Mucosa of descending colon (tissue), 3 donors: ENCODE results near the gene FAM43A. TPM values are rescaled to one million over a fixed set of nuclear protein-coding genes. Genes with fewer than 3 reads are reported as not detected.

Experiments used
- ATAC-seq: fragments of 200-7000 bp; cut with Tn5 transposase; one replicate; pipeline ENCODE4 v1.9.1; 2020; ENCODE audit warnings: mild to moderate bottlenecking, moderate library complexity
- DNase-seq, 3 donors: peaks; one replicate each; pipeline ENCODE4 v3.0.0-alpha.2; 2020
- H3K36me3 ChIP-seq: fragments of 200-600 bp; one replicate; pipeline ENCODE4 v1.8.0; 2021; ENCODE audit warnings: low read depth, mild to moderate bottlenecking
- H3K4me1 ChIP-seq: fragments of 200-600 bp; one replicate; pipeline ENCODE4 v1.8.0; 2021; ENCODE audit warnings: low read depth, mild to moderate bottlenecking
- H3K4me3 ChIP-seq: fragments of 200-600 bp; one replicate; pipeline ENCODE4 v1.8.0; 2021; ENCODE audit warnings: mild to moderate bottlenecking
- H3K9me3 ChIP-seq: fragments of 200-600 bp; one replicate; pipeline ENCODE4 v1.8.0; 2021; ENCODE audit warnings: mild to moderate bottlenecking
- intact Hi-C, 2 donors: fragments of 100-400 bp; cut with DNase I in 1 of 2; cut with micrococcal nuclease in 1 of 2; formaldehyde crosslinking; loops; one replicate each; pipeline versions ENCODE4 v1.11.0 to v1.11.1; 2022; cut with DNase I, micrococcal nuclease
- total RNA-seq, 3 donors: library from RNA; stranded (reverse); fragmentation: NEBNext Ultra II Directional in 2 of 3; extraction: Animal tissue kit (Norgen Biotek cat#: 25700) in 2 of 3; gene quantifications; one replicate each; pipeline versions ENCODE4 v1.2.1 to v1.2.4, GENCODE V29; 2021 to 2023
- TF ChIP-seq, protein P1 (sequence below): fragments of 200-600 bp; IDR thresholded peaks from one replicate; pipeline ENCODE4 v1.8.0; 2022; ENCODE audit warnings: antibody characterized with exemption, mild to moderate bottlenecking
- donor health status: DM: no; HTN: no; CAD: no; lungs with moderate emphysema.
- donor health status: DM: no; HTN: no; CAD: no.
- donor health status: DM: no; HTN: yes; CAD: no.

Gene FAM43A
- total RNA-seq, 3 donors from 2014 or later: 12.7 to 87.8 (median 22.4) TPM

DNA sequence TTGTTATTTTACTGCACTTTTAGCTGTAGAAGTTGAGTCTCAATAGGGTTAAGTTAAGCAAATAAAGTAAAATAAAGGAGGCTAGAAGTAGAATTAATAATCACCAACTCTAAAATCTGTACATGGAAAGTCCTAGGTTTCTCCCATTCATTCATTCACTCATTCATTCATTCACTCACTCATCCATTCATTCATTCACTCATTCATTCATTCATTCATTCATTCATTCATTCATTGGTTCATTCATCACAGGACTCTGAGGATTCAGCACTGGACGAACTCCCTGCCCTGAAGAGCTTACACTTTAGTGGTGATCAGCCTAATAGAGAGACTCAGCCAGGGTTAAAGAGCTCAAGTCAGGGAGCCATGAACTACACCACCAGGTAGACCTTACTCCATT lies 9.2 kb upstream of the FAM43A start:
- Histone ChIP-seq H3K4me1 (peaks cover under 1% of the 10 kb centered on the region), H3K9me3 (no peaks in the 10 kb centered on the region), H3K4me3 (no peak overlapping the region), H3K36me3 (no peaks in the 10 kb centered on the region)
- ATAC-seq: no peak
- TF ChIP-seq, protein P1, sequence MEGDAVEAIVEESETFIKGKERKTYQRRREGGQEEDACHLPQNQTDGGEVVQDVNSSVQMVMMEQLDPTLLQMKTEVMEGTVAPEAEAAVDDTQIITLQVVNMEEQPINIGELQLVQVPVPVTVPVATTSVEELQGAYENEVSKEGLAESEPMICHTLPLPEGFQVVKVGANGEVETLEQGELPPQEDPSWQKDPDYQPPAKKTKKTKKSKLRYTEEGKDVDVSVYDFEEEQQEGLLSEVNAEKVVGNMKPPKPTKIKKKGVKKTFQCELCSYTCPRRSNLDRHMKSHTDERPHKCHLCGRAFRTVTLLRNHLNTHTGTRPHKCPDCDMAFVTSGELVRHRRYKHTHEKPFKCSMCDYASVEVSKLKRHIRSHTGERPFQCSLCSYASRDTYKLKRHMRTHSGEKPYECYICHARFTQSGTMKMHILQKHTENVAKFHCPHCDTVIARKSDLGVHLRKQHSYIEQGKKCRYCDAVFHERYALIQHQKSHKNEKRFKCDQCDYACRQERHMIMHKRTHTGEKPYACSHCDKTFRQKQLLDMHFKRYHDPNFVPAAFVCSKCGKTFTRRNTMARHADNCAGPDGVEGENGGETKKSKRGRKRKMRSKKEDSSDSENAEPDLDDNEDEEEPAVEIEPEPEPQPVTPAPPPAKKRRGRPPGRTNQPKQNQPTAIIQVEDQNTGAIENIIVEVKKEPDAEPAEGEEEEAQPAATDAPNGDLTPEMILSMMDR: no peak
- intact Hi-C loops: no loop called here
- DNase-seq: no peak

DNA sequence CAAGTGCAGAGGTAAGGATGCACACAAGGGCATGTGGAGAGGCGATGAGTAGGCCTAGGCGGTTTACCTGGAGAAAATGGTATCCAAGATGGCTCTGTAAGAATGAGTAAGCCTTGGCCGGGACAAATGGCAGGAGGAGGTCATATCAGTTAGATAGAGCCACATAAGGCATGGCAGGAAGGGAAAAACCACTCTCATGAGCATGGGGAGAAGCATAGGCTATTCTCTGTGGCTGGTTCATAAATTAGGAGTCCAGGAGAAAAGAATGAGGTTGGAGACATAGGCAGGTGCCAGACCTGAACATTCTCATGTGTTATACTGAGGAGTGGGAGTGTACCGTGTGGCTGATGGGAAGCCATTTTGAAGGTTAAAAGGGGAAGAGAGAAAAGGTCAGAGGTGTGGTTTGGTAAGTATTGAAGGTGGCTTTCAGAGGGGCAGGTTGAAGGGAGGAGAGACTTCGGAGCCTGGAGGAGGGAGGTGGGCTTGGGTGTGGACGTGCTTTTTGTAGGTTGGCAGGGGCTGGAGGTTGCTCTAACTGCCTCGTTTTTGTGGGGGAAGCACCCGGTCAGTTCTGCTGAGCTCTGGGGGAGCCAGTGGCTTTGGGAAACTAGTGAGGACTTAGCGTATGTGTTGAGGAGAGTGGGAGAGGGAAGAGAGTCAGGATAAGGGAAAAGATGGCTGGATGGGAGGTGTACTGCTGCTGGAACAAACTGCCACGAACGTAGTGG lies 4.6 kb upstream of the FAM43A start:
- no peaks in the 10 kb centered on the region for H3K9me3 ChIP-seq
- TF ChIP-seq, protein P1: no peak
- DNase-seq (no peak), ATAC-seq (no peak)
- H3K4me1 ChIP-seq: peaks cover 5% of the 10 kb centered on the region
- no peak overlapping the region for H3K4me3 ChIP-seq
- intact Hi-C loops: loop anchor here (5.0 to 10.0 kb wide), 2 partner anchors 426 to 584 kb away; no protein-coding TSS in a partner anchor
- no peaks in the 10 kb centered on the region for H3K36me3 ChIP-seq

DNA sequence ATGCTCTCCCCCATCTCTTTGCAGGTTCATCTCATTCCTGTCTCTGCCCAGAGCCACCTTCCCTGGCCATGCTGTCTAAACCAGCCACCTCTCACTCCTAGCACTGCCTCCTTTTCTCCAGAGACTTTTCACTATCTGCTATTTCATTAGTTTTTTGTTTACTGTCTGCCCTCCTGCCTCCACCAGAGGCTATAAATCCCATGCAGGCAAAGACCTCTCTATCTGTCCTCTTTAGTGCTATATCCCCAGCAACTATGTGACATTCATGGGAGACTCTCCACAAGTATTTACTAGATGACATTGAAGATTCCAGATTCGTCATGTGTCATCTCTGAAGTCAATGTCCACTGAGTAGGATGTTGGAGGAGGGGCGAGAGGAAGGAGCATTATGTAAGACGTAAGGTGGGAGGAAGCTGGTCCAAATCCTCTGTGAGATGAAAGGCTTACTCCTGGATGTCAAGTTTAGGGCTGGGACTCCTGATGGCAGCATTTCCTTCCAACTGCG lies 3.4 kb upstream of the FAM43A start:
- TF ChIP-seq, protein P1: no peak
- Histone ChIP-seq H3K4me3 (no peak overlapping the region), H3K4me1 (peaks cover 10% of the 10 kb centered on the region), H3K9me3 (no peaks in the 10 kb centered on the region), H3K36me3 (no peaks in the 10 kb centered on the region)
- ATAC-seq: no peak
- no peak for DNase-seq
- intact Hi-C loops: loop anchor here (5.0 to 10.0 kb wide), 2 partner anchors 425 to 583 kb away; no protein-coding TSS in a partner anchor

DNA sequence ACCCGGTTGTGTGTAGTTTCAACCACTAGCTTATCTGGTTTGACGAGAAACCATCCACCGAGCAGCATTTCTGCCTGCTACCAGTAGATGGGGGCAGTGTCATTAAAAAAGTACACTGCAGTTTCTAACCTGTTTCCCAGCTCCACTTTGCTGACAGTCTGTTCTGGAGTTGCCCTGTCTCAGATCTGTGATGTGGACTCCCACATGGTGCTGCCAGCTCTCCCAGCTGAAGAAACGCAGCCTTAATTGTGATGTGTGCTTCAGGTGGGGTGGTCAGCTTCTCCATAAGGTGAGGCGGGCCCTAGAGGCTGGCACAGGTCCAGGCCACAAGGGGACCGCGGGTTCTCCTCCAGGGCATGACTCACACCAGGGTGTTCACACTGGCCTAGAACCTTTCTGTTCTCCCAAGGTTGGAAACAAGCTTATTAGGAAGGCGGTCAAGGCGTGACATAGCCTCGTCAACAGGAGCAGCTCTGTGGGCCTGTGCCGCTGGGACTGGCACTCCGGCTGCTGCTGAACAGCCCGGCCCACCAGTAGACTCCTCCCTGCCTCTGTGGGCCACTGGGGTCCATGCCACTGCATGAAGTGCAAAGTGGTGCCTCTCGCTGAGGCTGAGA lies 2.9 kb upstream of the FAM43A start:
- intact Hi-C loops: loop anchor here (5.0 to 10.0 kb wide), 2 partner anchors 424 to 582 kb away; no protein-coding TSS in a partner anchor
- DNase-seq (peak; percentile 72 to 80 (median 77)), ATAC-seq (peak; percentile 70)
- no peaks in the 10 kb centered on the region for H3K36me3 ChIP-seq
- TF ChIP-seq, protein P1: peak; percentile 63
- H3K4me3 ChIP-seq: no peak overlapping the region
- H3K9me3 ChIP-seq: no peaks in the 10 kb centered on the region
- peaks cover 14% of the 10 kb centered on the region for H3K4me1 ChIP-seq

DNA sequence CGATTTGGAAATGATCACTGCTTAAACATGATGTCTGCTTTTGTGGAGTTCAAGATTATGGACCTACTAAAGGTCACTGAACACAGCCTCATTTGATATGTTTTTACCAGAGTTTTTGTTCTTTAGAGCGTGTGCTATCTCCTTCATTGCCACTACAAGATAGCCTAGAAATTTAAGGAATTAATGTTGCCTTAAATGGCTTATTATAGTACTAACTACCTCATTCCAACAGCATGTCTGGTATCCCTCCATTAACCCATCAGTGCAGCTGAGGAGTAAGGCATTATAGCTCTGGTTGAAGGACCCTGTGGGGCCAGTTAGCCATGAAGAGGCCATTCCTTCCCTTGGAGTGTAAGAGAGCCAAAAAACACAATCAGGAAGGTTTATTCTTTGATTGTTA lies 2.3 kb upstream of the FAM43A start:
- intact Hi-C loops: loop anchor here (5.0 to 10.0 kb wide), 2 partner anchors 424 to 581 kb away; no protein-coding TSS in a partner anchor
- no peaks in the 10 kb centered on the region for H3K36me3 ChIP-seq
- TF ChIP-seq, protein P1: no peak
- no peak for DNase-seq
- no peak overlapping the region for H3K4me3 ChIP-seq
- no peaks in the 10 kb centered on the region for H3K9me3 ChIP-seq
- ATAC-seq: no peak
- H3K4me1 ChIP-seq: peaks cover 19% of the 10 kb centered on the region
